Measurements from ENCODE around the gene TPM4.

Gene TPM4

DNA sequence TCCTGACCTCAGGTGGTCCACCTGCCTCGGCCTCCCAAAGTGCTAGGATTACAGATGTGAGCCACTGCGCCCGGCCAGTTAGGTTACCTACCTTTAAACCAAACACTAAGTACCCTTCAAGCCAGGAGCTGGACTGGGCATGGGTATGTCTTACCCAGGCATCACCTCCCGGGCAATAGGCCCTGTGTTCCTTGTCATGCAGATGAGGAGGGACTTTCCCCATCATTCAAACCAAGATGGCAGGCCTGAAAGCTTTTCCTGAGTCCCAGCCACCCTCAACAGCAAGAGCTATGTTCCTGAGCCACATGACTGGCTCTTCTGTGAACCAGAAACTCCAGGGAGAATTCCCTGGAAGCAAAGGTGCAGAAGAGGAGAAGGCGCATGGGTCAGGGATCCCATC is 44.8 kb downstream of the TPM4 start:
- ChIA-PET POLR2A (no interaction called here), CTCF (no interaction called here)
- DNase-seq (ENCODE audit: extremely low spot score) = no peak
- no peak for TF ChIP-seq HDGF (IDR thresholded peaks at IDR 0.05; ENCODE audit: borderline replicate concordance)
- TF ChIP-seq TARDBP (IDR thresholded peaks at IDR 0.05) = no peak
- TF ChIP-seq SUZ12 (IDR thresholded peaks at IDR 0.05) = no peak
- TF ChIP-seq SP1 (IDR thresholded peaks at IDR 0.05) = no peak
- TF ChIP-seq BHLHE40 (IDR thresholded peaks at IDR 0.05; ENCODE audit: borderline replicate concordance) = no peak
- TF ChIP-seq FOXA1 (IDR thresholded peaks at IDR 0.05) = no peak
- TF ChIP-seq ELF4 (IDR thresholded peaks at IDR 0.05) = no peak
- no peak for TF ChIP-seq L3MBTL2 (conservative IDR thresholded peaks at IDR 0.05)
- no peak for TF ChIP-seq LEF1 (IDR thresholded peaks at IDR 0.05; ENCODE audit: borderline replicate concordance)
- TF ChIP-seq FOXM1 (IDR thresholded peaks at IDR 0.05; ENCODE audit: borderline replicate concordance) = no peak
- TF ChIP-seq CTBP1 (IDR thresholded peaks at IDR 0.05; ENCODE audit: borderline replicate concordance) = no peak
- no peak for TF ChIP-seq FOXK2 (IDR thresholded peaks at IDR 0.05)
- no peak for TF ChIP-seq ZNF384 (IDR thresholded peaks at IDR 0.05)
- TF ChIP-seq NFRKB (IDR thresholded peaks at IDR 0.05) = no peak
- no peak for TF ChIP-seq ARNT (IDR thresholded peaks at IDR 0.05)
- TF ChIP-seq, protein P1, sequence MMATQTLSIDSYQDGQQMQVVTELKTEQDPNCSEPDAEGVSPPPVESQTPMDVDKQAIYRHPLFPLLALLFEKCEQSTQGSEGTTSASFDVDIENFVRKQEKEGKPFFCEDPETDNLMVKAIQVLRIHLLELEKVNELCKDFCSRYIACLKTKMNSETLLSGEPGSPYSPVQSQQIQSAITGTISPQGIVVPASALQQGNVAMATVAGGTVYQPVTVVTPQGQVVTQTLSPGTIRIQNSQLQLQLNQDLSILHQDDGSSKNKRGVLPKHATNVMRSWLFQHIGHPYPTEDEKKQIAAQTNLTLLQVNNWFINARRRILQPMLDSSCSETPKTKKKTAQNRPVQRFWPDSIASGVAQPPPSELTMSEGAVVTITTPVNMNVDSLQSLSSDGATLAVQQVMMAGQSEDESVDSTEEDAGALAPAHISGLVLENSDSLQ (IDR thresholded peaks at IDR 0.05) = no peak

DNA sequence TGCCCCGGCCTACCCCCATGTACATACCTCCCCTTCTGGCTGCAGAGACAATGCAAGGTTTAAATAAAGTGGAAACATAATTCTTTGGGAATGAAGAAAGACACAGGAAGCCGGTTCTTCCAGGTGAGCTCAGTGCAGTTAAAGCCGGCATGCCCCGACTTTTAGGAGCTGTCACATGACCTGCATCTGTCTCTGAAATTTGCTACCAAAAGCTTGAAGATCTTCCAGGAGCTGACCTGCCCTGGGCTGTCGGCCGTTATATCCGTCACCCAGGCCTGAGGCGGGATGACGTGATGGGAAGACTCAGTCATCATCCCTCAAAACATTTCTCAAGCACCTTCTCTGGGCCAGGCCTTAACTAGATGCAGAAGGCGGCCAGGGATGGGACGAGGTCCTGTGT is 45.7 kb downstream of the TPM4 start:
- ChIA-PET POLR2A (no interaction called here), CTCF (no interaction called here)
- DNase-seq (ENCODE audit: extremely low spot score) = no peak
- TF ChIP-seq FOXA1 (IDR thresholded peaks at IDR 0.05) (no peak), FOXM1 (IDR thresholded peaks at IDR 0.05; ENCODE audit: borderline replicate concordance) (no peak), TARDBP (IDR thresholded peaks at IDR 0.05) (no peak), ARNT (IDR thresholded peaks at IDR 0.05) (no peak)

DNA sequence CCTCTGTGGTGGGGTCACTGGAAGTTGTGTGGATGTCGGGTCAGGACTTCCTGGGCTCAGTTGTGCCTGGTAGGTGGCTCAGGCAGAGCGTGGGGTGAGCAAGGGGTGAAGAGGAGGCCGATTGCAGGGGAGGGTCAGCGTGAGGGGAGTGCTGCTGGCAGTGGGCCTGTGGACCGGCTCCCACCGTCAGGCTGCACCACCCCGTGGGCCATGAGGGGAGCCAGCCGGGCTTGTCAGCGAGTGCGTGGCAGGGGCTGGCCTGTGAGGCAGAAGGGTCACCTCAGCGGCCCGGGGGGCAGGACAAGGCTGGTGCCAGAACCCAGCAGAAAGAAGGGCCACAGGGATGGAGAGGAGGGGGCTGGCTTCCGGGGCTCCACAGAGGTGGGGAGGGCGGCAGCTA is 48.7 kb downstream of the TPM4 start:
- DNase-seq (ENCODE audit: extremely low spot score) = no peak
- TF ChIP-seq, protein P1 (IDR thresholded peaks at IDR 0.05) = no peak
- TF ChIP-seq LEF1 (IDR thresholded peaks at IDR 0.05; ENCODE audit: borderline replicate concordance) = no peak
- no peak for TF ChIP-seq L3MBTL2 (conservative IDR thresholded peaks at IDR 0.05)
- TF ChIP-seq ELF4 (IDR thresholded peaks at IDR 0.05) = no peak
- TF ChIP-seq SUZ12 (IDR thresholded peaks at IDR 0.05) = no peak
- TF ChIP-seq ARNT (IDR thresholded peaks at IDR 0.05) = no peak
- TF ChIP-seq FOXK2 (IDR thresholded peaks at IDR 0.05) = no peak
- TF ChIP-seq ZNF384 (IDR thresholded peaks at IDR 0.05) = no peak
- no peak for TF ChIP-seq SP1 (IDR thresholded peaks at IDR 0.05)
- TF ChIP-seq HDGF (IDR thresholded peaks at IDR 0.05; ENCODE audit: borderline replicate concordance) = no peak
- no peak for TF ChIP-seq NFRKB (IDR thresholded peaks at IDR 0.05)
- TF ChIP-seq FOXM1 (IDR thresholded peaks at IDR 0.05; ENCODE audit: borderline replicate concordance) = no peak
- no peak for TF ChIP-seq BHLHE40 (IDR thresholded peaks at IDR 0.05; ENCODE audit: borderline replicate concordance)
- no peak for TF ChIP-seq TARDBP (IDR thresholded peaks at IDR 0.05)
- POLR2A ChIA-PET = no interaction called here
- CTCF ChIA-PET = no interaction called here

DNA sequence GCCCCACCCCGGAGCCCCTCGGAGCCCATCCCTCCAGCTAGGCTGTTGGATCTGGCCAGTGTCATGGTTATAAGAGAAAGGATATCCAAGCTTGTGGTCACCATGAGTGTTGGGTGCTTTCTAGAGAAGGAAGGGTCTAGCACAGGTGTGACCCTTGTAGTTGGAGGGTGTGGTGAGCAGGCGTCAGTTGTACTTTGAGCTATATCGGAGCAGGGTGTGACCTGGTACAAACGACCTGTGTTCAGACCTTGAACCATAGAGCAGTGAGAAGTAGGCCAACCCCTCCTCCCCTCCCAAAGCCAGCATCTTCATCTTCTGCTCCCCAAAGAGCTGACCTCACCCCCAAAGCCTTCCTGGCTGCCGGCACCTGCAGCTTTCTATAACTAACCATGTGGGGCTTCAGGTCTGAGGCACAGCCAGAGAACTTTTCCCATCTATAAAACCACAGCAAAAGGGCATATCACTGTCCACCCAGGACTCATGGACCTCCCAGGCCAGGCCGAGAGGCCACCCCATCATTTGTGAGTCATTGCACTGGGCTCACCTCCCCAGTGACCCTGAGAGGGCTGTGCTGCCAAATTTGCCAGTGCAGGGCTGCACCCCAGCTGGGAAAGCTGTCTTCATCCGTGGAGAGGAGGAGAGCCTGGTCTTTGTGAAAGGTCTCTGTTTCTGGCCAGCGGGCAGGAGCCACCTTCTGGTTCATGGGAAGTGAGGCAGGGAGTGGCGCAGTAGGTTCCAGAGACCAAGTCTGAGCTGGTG is 49.6 kb downstream of the TPM4 start:
- no peak for TF ChIP-seq ZNF384 (IDR thresholded peaks at IDR 0.05)
- no peak for TF ChIP-seq CTBP1 (IDR thresholded peaks at IDR 0.05; ENCODE audit: borderline replicate concordance)
- TF ChIP-seq SP1 (IDR thresholded peaks at IDR 0.05) = no peak
- POLR2A ChIA-PET = interaction anchor here (1.0 kb wide), 1 partner anchor 14 kb away, joined by 3 read pairs; no protein-coding TSS in a partner anchor
- DNase-seq (ENCODE audit: extremely low spot score) = no peak
- CTCF ChIA-PET = no interaction called here

DNA sequence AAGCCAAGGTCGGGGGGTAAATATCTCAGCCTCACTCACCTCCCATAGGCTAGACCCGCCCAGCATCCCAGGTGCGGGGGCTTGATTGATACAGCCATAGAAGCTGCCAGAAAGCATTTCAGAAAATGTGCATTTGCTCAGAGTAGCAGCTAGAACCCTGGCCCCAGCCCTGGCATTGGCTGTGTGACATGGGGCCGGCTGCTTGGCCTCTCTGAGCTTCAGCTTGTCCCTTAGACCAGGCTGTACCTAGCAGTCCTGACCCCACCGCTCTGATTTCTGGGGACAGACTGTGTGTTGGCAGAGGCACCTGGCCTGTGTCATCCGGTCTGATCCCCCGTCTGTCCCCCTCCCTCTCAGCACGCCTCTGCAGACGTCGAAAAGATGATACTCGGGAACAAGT is 50.8 kb downstream of the TPM4 start:
- ChIA-PET POLR2A (no interaction called here), CTCF (no interaction called here)
- DNase-seq (ENCODE audit: extremely low spot score) = no peak
- no peak for TF ChIP-seq ELF4 (IDR thresholded peaks at IDR 0.05)
- no peak for TF ChIP-seq ARNT (IDR thresholded peaks at IDR 0.05)
- no peak for TF ChIP-seq CTBP1 (IDR thresholded peaks at IDR 0.05; ENCODE audit: borderline replicate concordance)
- no peak for TF ChIP-seq L3MBTL2 (conservative IDR thresholded peaks at IDR 0.05)
- TF ChIP-seq BHLHE40 (IDR thresholded peaks at IDR 0.05; ENCODE audit: borderline replicate concordance) = no peak
- TF ChIP-seq LEF1 (IDR thresholded peaks at IDR 0.05; ENCODE audit: borderline replicate concordance) = no peak
- no peak for TF ChIP-seq FOXA1 (IDR thresholded peaks at IDR 0.05)
- no peak for TF ChIP-seq TARDBP (IDR thresholded peaks at IDR 0.05)
- no peak for TF ChIP-seq NFRKB (IDR thresholded peaks at IDR 0.05)

DNA sequence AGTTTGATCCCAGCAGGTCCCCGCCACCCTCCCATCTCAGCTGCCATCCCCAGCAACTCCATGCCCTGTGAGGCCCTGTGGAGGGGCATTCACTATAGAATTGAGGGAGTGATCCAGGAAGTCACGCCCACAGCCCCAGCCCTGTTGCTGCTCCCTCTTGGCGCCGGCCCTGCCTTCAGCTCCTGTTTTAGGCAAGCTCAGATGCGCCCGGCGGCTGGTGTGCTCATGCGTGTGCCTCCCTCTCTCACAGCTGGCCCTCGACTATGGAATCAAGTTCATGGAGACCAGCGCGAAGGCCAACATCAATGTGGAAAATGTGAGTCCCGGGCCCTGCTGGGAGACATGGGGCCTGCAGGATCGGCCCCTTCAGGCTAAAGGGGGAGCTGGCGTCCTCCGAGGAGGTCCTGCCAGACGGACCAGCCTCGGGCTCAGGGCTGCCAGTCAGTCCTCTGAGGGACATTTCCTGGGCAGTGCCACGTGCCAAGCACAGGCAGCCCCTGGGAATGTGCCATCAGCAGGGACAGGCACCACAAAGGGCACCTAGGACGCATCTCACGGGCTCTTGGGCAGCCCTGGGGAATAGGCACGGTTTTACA is 51.6 kb downstream of the TPM4 start:
- DNase-seq (ENCODE audit: extremely low spot score) = no peak
- ChIA-PET CTCF (no interaction called here), POLR2A (no interaction called here)
- TF ChIP-seq FOXA1 (IDR thresholded peaks at IDR 0.05) (no peak), CTBP1 (IDR thresholded peaks at IDR 0.05; ENCODE audit: borderline replicate concordance) (no peak), ZNF384 (IDR thresholded peaks at IDR 0.05) (no peak), HDGF (IDR thresholded peaks at IDR 0.05; ENCODE audit: borderline replicate concordance) (no peak), ELF4 (IDR thresholded peaks at IDR 0.05) (no peak), SUZ12 (IDR thresholded peaks at IDR 0.05) (no peak), BHLHE40 (IDR thresholded peaks at IDR 0.05; ENCODE audit: borderline replicate concordance) (no peak), TARDBP (IDR thresholded peaks at IDR 0.05) (no peak), L3MBTL2 (conservative IDR thresholded peaks at IDR 0.05) (no peak), LEF1 (IDR thresholded peaks at IDR 0.05; ENCODE audit: borderline replicate concordance) (no peak), SP1 (IDR thresholded peaks at IDR 0.05) (no peak), FOXK2 (IDR thresholded peaks at IDR 0.05) (no peak), NFRKB (IDR thresholded peaks at IDR 0.05) (no peak)
- TF ChIP-seq, protein P1 (IDR thresholded peaks at IDR 0.05) = no peak

Data from HEK293T (cell line).